Endothelial cell of umbilical vein (primary cell): ENCODE measurements around the gene DAW1. TPM values are rescaled to one million over a fixed set of nuclear protein-coding genes. Genes with fewer than 3 reads are reported as not detected.

ENCODE experiments used
- BruUV-seq: library from RNA; stranded (reverse); fragments of 400-500 nt; replicated peaks from 2 replicates; lab custom pipeline; 2021; lab: Mats Ljungman, UMichigan
- CTCF ChIA-PET: fragments of 300-600, 350-600 bp; sonication (Branson Sonifier 250); formaldehyde crosslinking; loops from one replicate; lab custom pipeline; 2021; ENCODE audit warnings: antibody characterized with exemption, inconsistent platforms; lab: Charles Lee
- POLR2A ChIA-PET: fragments of 300-600, 350-600 bp; sonication (Branson Sonifier 250); formaldehyde crosslinking; loops from one replicate; lab custom pipeline; 2021; ENCODE audit warnings: antibody characterized with exemption, inconsistent platforms; lab: Charles Lee
- DNase-seq: peaks from one replicate; pipeline ENCODE4 v3.0.0-alpha.2; 2011; ENCODE audit warnings: low read depth, low spot score
- FAIRE-seq: peaks from 2 replicates; lab custom pipeline; 2011; peaks lifted over from hg19 to GRCh38; lab: Jason Lieb, UNC
- H2AFZ ChIP-seq: 2 replicates; pipeline ENCODE4 v1.6.0; 2012; ENCODE audit warnings: low read depth, low read length, control low read depth, inconsistent platforms
- H3K27ac ChIP-seq: 2 replicates; pipeline ENCODE4 v1.5.1; 2011; ENCODE audit warnings: low read depth, mild to moderate bottlenecking, control low read depth, low read length, moderate library complexity; ENCODE audit not compliant: insufficient read depth
- H3K27me3 ChIP-seq, 2 experiments: 2 replicates each; pipeline versions ENCODE4 v1.6.0 to v1.6.1; 2011; ENCODE audit warnings: low read length in 2 of 2, mixed read lengths in 1 of 2; ENCODE audit not compliant: control insufficient read depth in 2 of 2, insufficient read depth in 2 of 2
- H3K36me3 ChIP-seq, 2 experiments: 2 replicates in 1 of 2; 3 replicates in 1 of 2; pipeline ENCODE4 v1.5.1; 2011; ENCODE audit warnings: low read length in 2 of 2, mild to moderate bottlenecking in 1 of 2, moderate library complexity in 1 of 2; ENCODE audit not compliant: control insufficient read depth in 2 of 2, insufficient read depth in 2 of 2; ENCODE audit errors: extremely low read depth in 1 of 2
- H3K4me1 ChIP-seq: 3 replicates; pipeline ENCODE4 v1.5.1; 2011; ENCODE audit warnings: mild to moderate bottlenecking, low read length; ENCODE audit not compliant: control insufficient read depth, insufficient read depth; ENCODE audit errors: extremely low read depth
- H3K4me2 ChIP-seq: 2 replicates; pipeline ENCODE4 v1.6.1; 2011; ENCODE audit warnings: low read length, control low read depth, mixed read lengths; ENCODE audit not compliant: insufficient read depth
- H3K4me3 ChIP-seq, 3 experiments: fragments of 200-600 bp in 1 of 3; sonication (generic), shearing (Covaris generic) in 1 of 3; replicated peaks in 1 of 3; 2 replicates each; pipeline ENCODE4 v1.5.1; 2011 to 2016; ENCODE audit warnings: control low read depth in 3 of 3, low read length in 3 of 3, mild to moderate bottlenecking in 2 of 3, inconsistent platforms in 1 of 3, low read depth in 1 of 3, moderate library complexity in 1 of 3; ENCODE audit not compliant: insufficient read depth in 1 of 3
- H3K79me2 ChIP-seq: 2 replicates; pipeline ENCODE4 v1.6.0; 2012; ENCODE audit warnings: low read length, inconsistent platforms; ENCODE audit not compliant: control insufficient read depth, insufficient read depth
- H3K9ac ChIP-seq: replicated peaks from 2 replicates; pipeline ENCODE3; 2011; ENCODE audit warnings: low read length, control low read depth; ENCODE audit not compliant: insufficient read depth; ENCODE audit errors: extremely low read depth
- H3K9me1 ChIP-seq: replicated peaks from 3 replicates; pipeline ENCODE4 v1.6.0; 2011; ENCODE audit warnings: mild to moderate bottlenecking, low read length; ENCODE audit not compliant: control insufficient read depth, insufficient read depth; ENCODE audit errors: extremely low read depth
- H3K9me3 ChIP-seq: replicated peaks from 2 replicates; pipeline ENCODE4 v1.5.1; 2012; ENCODE audit warnings: low read length, inconsistent platforms; ENCODE audit not compliant: control insufficient read depth, insufficient read depth
- H4K20me1 ChIP-seq: replicated peaks from 2 replicates; pipeline ENCODE3; 2011; ENCODE audit warnings: mild to moderate bottlenecking, low read length; ENCODE audit not compliant: control insufficient read depth, insufficient read depth; ENCODE audit errors: extremely low read depth
- CTCF ChIP-seq, 2 donors: IDR thresholded peaks; 1 replicate in 1 of 2; 2 replicates in 1 of 2; pipeline ENCODE4 v1.5.1; 2011; ENCODE audit warnings: low read length in 2 of 2, mild to moderate bottlenecking in 2 of 2, moderate library complexity in 2 of 2, control low read depth in 1 of 2, inconsistent platforms in 1 of 2, low read depth in 1 of 2; ENCODE audit not compliant: insufficient read depth in 1 of 2; ENCODE audit errors: extremely low read depth in 1 of 2
- EZH2 ChIP-seq: IDR thresholded peaks from 2 replicates; pipeline ENCODE4 v1.6.1; 2012; ENCODE audit warnings: borderline replicate concordance, low read depth, mild to moderate bottlenecking, moderate library complexity, low read length, inconsistent platforms; ENCODE audit not compliant: severe bottlenecking
- FOS ChIP-seq: IDR thresholded peaks from 2 replicates; pipeline ENCODE4 v1.6.1; 2011; ENCODE audit warnings: mild to moderate bottlenecking, low read length, moderate library complexity, borderline replicate concordance; ENCODE audit not compliant: insufficient read depth
- GATA2 ChIP-seq: IDR thresholded peaks from 2 replicates; pipeline ENCODE4 v1.7.0; 2011; ENCODE audit warnings: low read depth, mild to moderate bottlenecking, moderate library complexity, mixed read lengths, low read length; ENCODE audit not compliant: insufficient read length, insufficient read depth
- JUN ChIP-seq: IDR thresholded peaks from 2 replicates; pipeline ENCODE4 v1.6.1; 2011; ENCODE audit warnings: borderline replicate concordance, low read depth; ENCODE audit not compliant: insufficient read length, insufficient read depth
- MAX ChIP-seq: IDR thresholded peaks from 2 replicates; pipeline ENCODE4 v1.6.1; 2011; ENCODE audit not compliant: insufficient read depth, insufficient read length
- MYC ChIP-seq: IDR thresholded peaks from one replicate; pipeline ENCODE4 v1.6.1; 2011; ENCODE audit warnings: mild to moderate bottlenecking, low read depth, low read length
- POLR2A ChIP-seq: IDR thresholded peaks from 2 replicates; pipeline ENCODE4 v1.6.1; 2012; ENCODE audit warnings: low read depth, mild to moderate bottlenecking, control low read depth, low read length
- POLR2AphosphoS5 ChIP-seq: IDR thresholded peaks from 2 replicates; pipeline ENCODE4 v1.6.1; 2012; ENCODE audit warnings: low read depth, mild to moderate bottlenecking, control low read depth, low read length, moderate library complexity; ENCODE audit not compliant: insufficient read depth
- dilution Hi-C: fragments of 300-500 bp; cut with MboI; formaldehyde crosslinking; loops from one replicate; pipeline ENCODE4 v1.15.0; 2019; ENCODE audit warnings: low sequenced_read_pairs; ENCODE audit not compliant: extremely low pct_ligation_motif_present
- intact Hi-C: fragments of 100-400 bp; cut with micrococcal nuclease; formaldehyde crosslinking; loops from one replicate; pipeline ENCODE4 v1.10.0; 2022
- polyA plus RNA-seq, 4 experiments: library from polyadenylated mRNA; depleted of rRNA in 3 of 4; stranded (reverse) in 3 of 4; unstranded in 1 of 4; fragments of >200 nt; gene quantifications; 2 replicates each; pipeline versions ENCODE4 v1.2.1 to v1.2.3, GENCODE V29; 2011 to 2012; ENCODE audit warnings: missing spikeins in 1 of 4
- total RNA-seq: library from RNA; stranded (reverse); gene quantifications from 2 replicates; pipeline ENCODE4 v1.2.3, GENCODE V29; 2021

Gene DAW1
- total and polyA plus RNA-seq, 2 donors (not counting 3 experiments of a cell fraction or from before 2014, with no cell fraction given), result 1.2 to 2.0 TPM

DNA sequence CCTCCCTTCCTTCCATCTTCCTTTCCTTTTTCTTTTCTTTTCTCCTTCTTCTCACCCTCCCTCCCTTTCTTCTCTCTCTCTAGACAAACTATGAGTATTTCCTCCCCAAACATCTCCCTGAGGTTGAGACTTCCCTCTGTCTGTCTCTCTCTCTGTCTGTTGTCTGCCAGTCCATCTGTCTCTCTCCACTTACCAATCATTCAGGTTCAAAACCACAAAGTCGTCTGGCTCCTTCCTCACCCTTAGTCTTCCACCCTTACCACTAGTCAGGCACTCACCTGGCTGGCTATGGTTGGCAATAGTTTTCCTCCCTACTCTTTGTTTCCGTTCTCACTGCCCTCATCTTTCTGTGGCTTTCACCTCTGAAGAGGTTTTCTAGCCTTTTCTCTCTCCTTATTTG is 44.9 kb upstream of the DAW1 start:
- intact Hi-C loops, result no loop called here
- Histone ChIP-seq H3K9me3 (no peaks in the 10 kb centered on the region), H3K79me2 (no peaks in the 10 kb centered on the region), H3K9ac (no peak overlapping the region), H4K20me1 (no peaks in the 10 kb centered on the region), H3K36me3 (no peaks in the 10 kb centered on the region), H3K4me3 (no peak overlapping the region), H3K9me1 (no peaks in the 10 kb centered on the region), H3K4me1 (no peaks in the 10 kb centered on the region), H3K27ac (no peak overlapping the region), H3K4me2 (no peak overlapping the region), H2AFZ (no peak overlapping the region), H3K27me3 (no peaks in the 10 kb centered on the region)
- no peak for TF ChIP-seq GATA2
- TF ChIP-seq FOS, result no peak
- no peak for TF ChIP-seq POLR2A
- no peak for TF ChIP-seq POLR2AphosphoS5
- no peak for TF ChIP-seq MYC
- no peak for TF ChIP-seq MAX
- no peak for TF ChIP-seq CTCF (IDR thresholded peaks at IDR 0.05; ENCODE audit: extremely low read depth in 1 of 2, insufficient read depth in 1 of 2, low read depth in 1 of 2, low read length in 2 of 2)
- TF ChIP-seq JUN, result no peak
- TF ChIP-seq EZH2, result no peak
- BruUV-seq, result no TSS peak
- dilution Hi-C loops, result no loop called here
- FAIRE-seq (no peak), DNase-seq (no peak)
- ChIA-PET POLR2A (no interaction called here), CTCF (no interaction called here)
